IPS-18c (cell line): ENCODE results near the gene FDXR.
A peak's percentile ranks its signal among the peaks of the same experiment; 100 is the strongest.

Experiments used
- H3K4me3 ChIP-seq: 2 replicates; pipeline ENCODE4 v1.7.0; 2013; ENCODE audit warnings: low read depth, mild to moderate bottlenecking, low read length, moderate library complexity; ENCODE audit not compliant: insufficient read depth
- H3K9me3 ChIP-seq: one replicate; pipeline ENCODE4 v1.6.1; 2013; ENCODE audit warnings: mild to moderate bottlenecking, low read length, moderate library complexity; ENCODE audit not compliant: control insufficient read depth, insufficient read depth

Gene FDXR

GRCh38 chr17:74903034-74903433, 30.2 kb upstream of the FDXR start:
- Histone ChIP-seq H3K4me3 (no peak overlapping the region), H3K9me3 (no peaks in the 10 kb centered on the region)

- H3K9me3 ChIP-seq: no peaks in the 10 kb centered on the region
- H3K4me3 ChIP-seq: no peak overlapping the region
Observed at GRCh38 chr17:74901353-74902135, 28.8 kb upstream of the FDXR start.

DNA sequence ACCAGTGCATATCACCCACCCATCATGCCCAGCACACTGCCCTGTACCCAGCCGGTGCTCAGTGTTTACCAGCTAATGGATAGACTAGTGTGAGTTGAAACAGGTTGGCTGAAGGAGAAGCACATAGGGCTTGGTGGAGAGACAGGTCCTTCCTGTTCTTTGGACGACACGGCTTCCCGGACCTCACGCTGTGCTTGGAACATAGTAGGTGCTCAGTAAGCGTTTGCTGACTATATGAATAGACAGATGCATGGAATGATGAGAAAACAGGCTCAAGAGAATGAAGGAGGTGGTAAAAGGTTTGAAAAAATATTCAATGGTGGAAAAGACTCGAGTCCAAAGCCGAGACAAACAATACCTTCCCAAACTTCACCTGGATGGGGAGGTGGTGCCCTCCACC, 27.4 kb upstream of the FDXR start:
- no peaks in the 10 kb centered on the region for H3K9me3 ChIP-seq
- no peak overlapping the region for H3K4me3 ChIP-seq

DNA sequence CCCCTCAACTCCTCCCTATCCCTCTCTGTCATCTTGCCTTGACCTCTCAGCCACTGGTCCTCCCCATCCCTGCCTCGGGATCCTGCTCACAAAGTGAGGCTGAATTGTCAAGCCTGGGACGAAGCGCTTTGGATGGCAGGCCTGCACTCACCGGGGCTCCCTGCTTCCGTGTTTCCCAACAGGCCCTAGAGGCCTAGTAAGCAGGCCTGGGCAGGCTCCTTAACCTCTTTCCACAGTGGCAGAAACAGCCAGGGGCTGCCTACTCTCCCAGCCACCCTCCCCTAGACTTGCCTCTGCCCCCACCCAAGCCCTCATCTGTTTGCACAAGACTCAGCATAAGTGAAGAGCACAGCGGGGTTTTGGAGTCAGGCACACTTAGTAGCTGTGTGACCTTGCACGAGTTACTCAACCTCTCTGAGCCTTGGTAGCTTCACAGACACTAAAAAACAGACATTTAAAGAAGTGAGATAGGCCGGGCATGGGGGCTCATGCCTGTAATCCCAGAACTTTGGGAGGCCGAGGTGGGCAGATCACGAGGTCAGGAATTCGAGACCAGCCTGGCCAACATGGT, 25.7 kb upstream of the FDXR start:
- H3K4me3 ChIP-seq: no peak overlapping the region
- no peaks in the 10 kb centered on the region for H3K9me3 ChIP-seq

- H3K9me3 ChIP-seq: no peaks in the 10 kb centered on the region
- H3K4me3 ChIP-seq: peak overlapping the region; percentile 58
Observed at GRCh38 chr17:74893936-74894671, 21.3 kb upstream of the FDXR start.

DNA sequence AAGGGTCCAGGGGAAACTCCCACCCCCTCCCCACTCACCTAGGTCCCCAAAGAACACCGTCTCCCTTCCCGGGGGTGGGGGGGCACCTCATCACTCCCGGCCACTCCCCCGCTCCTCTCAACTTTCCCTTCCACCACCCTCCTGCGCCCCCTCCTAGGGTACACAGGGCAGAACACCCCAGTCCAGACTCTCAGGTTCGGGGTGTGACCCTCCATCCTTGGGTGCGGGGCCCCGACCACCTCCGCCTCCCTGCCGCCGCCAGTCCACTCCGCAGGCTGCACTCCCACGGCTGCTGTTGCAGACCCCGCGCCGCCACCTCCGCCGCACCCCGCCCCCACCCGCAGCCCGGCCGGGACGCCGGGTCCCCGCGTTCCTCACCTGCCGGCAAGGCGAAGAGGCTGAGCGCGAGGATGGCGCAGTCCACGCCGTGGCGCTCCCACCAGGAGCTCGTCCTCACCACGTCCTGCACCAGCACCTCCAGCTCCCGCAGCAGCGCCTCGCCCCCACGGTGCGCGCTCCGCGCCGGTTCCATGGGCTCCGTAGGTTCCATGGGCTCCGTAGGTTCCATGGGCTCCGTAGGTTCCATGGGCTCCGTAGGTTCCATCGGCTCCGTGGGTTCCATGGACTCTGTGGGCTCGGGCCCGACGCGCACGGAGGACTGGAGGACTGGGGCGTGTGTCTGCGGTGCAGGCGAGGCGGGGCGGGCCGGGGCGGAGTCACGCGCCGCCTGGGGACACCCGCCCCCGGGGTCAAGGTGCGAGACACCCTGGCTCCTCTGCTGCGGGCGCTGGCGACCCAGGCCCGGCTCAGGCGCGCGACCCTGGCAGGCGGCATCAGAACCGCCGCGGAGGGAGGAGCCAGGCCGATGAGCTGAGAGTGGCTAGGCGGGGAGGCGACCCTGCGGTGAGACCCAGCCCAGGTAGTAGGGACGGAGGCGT, 20.4 kb upstream of the FDXR start, which contains the start of gene FADS6:
TSS of gene FADS6 (minus strand) at position 660 of the 938 bp plus-strand sequence. CDS start at position 622, 38 bp downstream.
- Histone ChIP-seq H3K4me3 (peak within 1 kb of the TSS; percentile 58), H3K9me3 (no peaks in the 10 kb centered on the region)

DNA sequence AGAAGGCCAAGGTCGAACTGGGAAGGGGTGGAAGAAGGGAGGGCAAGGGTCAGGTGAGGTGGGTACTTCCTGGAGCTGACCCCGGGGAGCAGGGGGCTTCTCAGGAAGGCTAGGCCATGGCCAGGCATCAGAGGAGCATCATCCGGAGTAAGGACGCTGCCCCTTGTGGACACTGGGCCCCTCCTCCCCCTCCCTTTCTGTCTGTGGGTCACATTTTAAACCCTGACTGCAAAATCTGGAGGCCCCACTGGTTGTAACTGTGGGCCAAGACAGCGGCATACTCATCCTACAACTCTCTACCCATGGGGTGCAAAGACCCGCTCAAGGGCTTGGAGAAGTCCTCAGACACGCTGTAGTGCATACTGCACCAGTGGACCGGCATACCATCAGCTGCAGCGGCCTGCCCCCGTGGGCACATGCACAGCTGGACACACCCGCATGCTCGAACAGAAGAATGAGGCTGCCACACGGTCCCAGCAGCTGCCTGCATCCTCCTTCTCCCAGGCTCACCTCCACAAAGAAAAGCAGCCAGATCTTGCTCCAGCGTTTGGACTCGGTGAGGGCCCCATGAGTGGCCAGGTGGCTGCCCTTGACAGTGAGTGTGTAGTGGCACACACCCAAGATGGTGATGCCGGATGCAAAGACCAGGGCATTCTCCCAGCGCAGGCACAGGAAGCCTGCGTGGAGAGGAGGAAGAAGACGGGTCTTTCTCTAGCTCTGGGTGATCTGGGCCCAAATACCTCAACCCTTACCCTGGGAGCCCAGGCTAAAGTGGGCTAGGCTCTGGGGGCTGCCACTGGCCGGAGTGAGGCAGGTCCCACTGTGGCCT, 19.4 kb upstream of the FDXR start:
- H3K4me3 ChIP-seq: no peak overlapping the region
- H3K9me3 ChIP-seq: no peaks in the 10 kb centered on the region

GRCh38 chr17:74890554-74890953, 17.8 kb upstream of the FDXR start:
- no peak overlapping the region for H3K4me3 ChIP-seq
- H3K9me3 ChIP-seq: no peaks in the 10 kb centered on the region

GRCh38 chr17:74888469-74888868, 15.7 kb upstream of the FDXR start:
- H3K4me3 ChIP-seq: no peak overlapping the region

GRCh38 chr17:74883241-74883745, 10.5 kb upstream of the FDXR start:
- Histone ChIP-seq H3K4me3 (no peak overlapping the region), H3K9me3 (no peaks in the 10 kb centered on the region)

More at GRCh38 chr17:74888469-74888868, 15.7 kb upstream of the FDXR start:
- H3K9me3 ChIP-seq: no peaks in the 10 kb centered on the region

DNA sequence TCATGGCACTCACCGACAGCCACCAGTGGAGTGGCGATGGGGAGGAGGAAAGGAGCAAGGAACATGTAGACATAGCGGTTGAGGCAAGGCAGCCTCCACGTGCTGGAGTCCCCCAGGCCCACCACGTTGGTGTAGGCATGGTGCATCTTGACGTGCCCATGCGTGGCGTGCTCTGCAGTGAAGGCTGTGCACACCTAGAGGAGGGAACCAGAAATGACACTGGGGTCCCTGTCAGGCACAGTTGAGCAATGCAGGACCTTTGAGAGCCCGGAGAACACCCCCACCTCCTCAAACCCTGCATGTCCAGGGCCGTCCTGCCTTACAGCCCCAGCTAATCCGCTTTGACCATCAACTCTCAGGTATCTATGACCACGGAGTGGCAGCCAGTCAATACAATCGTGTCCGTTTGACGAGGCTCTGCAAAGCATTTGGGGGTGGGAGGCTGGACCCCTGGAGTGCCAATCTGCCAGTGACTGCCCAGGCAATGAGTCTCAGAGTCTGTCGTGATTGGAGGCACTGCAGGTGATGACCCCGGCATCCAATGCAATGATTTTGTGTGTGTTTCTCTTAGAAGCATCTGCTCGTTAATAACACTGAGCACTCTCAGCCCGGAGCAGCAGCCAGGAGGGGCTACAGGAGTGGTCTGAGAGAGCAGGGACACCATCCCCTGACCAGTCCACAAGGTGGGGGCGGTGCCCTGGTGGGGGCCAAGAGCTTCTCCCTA, 9.9 kb upstream of the FDXR start:
- Histone ChIP-seq H3K9me3 (no peaks in the 10 kb centered on the region), H3K4me3 (no peak overlapping the region; the same call in 1 of the 2 replicates)

- Histone ChIP-seq H3K4me3 (no peak overlapping the region), H3K9me3 (peaks cover 3% of the 10 kb centered on the region)
Observed at GRCh38 chr17:74881073-74881472, 8.3 kb upstream of the FDXR start.

- Histone ChIP-seq H3K4me3 (no peak overlapping the region), H3K9me3 (peaks cover 4% of the 10 kb centered on the region)
Observed at GRCh38 chr17:74879308-74879707, 6.5 kb upstream of the FDXR start.

GRCh38 chr17:74878658-74879057, 5.9 kb upstream of the FDXR start:
- peaks cover 4% of the 10 kb centered on the region for H3K9me3 ChIP-seq

More at GRCh38 chr17:74878658-74879057, 5.9 kb upstream of the FDXR start:
- no peak overlapping the region for H3K4me3 ChIP-seq
